IPS-15b (cell line): Measurements from ENCODE around the gene APOC3.

ENCODE experiments used
- H3K27me3 ChIP-seq: one replicate; pipeline ENCODE4 v1.6.1; 2013; ENCODE audit warnings: low read length; ENCODE audit not compliant: control insufficient read depth, insufficient read depth
- H3K36me3 ChIP-seq: one replicate; pipeline ENCODE4 v1.6.1; 2013; ENCODE audit warnings: low read length; ENCODE audit not compliant: control insufficient read depth, insufficient read depth
- H3K4me1 ChIP-seq: one replicate; pipeline ENCODE4 v1.6.1; 2013; ENCODE audit warnings: mild to moderate bottlenecking, low read length; ENCODE audit not compliant: control insufficient read depth, insufficient read depth
- H3K4me3 ChIP-seq: one replicate; pipeline ENCODE4 v1.5.1; 2013; ENCODE audit warnings: low read depth, low read length
- H3K9ac ChIP-seq: one replicate; pipeline ENCODE4 v1.6.1; 2013; ENCODE audit warnings: low read depth, mild to moderate bottlenecking, low read length
- H3K9me3 ChIP-seq: one replicate; pipeline ENCODE4 v1.6.1; 2013; ENCODE audit warnings: mild to moderate bottlenecking, low read length; ENCODE audit not compliant: control insufficient read depth, insufficient read depth

The APOC3 gene

DNA sequence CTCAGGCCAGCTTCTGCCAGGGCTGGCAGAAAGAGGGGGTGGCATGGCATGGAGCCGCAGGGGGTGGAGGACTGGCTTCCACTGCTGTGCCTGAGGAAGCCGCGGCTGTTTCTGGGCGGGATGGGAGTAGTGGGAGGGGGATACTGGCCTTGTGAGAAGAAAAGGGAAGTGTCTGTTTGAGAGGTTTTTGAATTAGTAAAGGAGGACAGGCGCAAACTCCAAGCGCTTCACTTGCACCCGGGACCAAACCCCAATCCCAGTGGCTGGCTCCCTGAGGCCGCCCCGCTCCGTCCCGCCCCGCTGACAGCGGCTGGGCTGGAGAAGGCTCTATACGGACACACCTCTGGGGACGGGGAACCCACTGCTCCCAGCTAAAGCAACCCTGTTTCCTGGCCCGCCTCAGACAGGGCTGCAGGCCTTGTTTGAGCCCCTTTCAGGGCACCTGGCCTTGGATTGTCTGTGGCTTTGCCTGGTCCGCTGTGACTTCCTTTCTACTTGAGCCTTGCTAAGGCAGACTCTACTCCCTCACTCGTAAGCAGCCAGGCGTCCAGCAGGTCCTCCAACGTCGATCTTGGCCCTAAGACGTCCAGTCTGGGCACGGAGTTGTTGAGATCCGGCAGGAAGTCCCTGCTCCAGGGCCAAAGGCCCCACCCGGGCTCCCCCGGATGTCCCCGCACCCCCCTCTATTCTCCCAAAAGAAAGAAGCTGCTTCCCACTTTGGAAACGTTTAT, 5.5 kb downstream of the APOC3 start:
- no peaks in the 10 kb centered on the region for H3K36me3 ChIP-seq
- H3K9ac ChIP-seq: no peak overlapping the region
- H3K4me1 ChIP-seq: peaks cover 2% of the 10 kb centered on the region
- no peaks in the 10 kb centered on the region for H3K27me3 ChIP-seq
- peak overlapping the region; percentile 53 for H3K4me3 ChIP-seq
- no peaks in the 10 kb centered on the region for H3K9me3 ChIP-seq

DNA sequence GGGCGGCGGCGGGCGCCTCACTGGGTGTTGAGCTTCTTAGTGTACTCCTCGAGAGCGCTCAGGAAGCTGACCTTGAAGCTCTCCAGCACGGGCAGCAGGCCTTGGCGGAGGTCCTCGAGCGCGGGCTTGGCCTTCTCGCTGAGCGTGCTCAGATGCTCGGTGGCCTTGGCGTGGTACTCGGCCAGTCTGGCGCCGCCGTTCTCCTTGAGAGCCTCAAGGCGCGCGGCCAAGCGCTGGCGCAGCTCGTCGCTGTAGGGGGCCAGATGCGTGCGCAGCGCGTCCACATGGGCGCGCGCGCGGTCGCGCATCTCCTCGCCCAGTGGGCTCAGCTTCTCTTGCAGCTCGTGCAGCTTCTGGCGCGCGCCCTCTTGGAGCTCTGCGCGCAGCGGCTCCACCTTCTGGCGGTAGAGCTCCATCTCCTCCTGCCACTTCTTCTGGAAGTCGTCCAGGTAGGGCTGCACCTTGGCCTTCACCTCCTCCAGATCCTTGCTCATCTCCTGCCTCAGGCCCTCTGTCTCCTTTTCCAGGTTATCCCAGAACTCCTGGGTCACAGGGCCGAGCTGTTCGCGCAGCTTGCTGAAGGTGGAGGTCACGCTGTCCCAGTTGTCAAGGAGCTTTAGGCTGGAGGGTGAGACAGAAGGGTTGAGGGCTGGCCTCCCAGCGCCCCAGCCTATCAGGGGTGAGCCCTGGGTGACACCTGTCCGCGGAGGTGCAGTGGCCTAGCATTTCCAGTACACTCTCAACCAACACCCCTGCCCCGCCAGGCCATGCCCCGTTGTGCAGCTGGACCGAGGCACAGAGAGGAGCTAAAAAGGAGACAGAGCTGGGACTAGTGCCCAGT, 6.3 kb downstream of the APOC3 start:
- no peaks in the 10 kb centered on the region for H3K9me3 ChIP-seq
- H3K36me3 ChIP-seq: no peaks in the 10 kb centered on the region
- no peaks in the 10 kb centered on the region for H3K27me3 ChIP-seq
- no peak overlapping the region for H3K9ac ChIP-seq
- H3K4me1 ChIP-seq: peaks cover 2% of the 10 kb centered on the region
- peak overlapping the region; percentile 53 for H3K4me3 ChIP-seq

DNA sequence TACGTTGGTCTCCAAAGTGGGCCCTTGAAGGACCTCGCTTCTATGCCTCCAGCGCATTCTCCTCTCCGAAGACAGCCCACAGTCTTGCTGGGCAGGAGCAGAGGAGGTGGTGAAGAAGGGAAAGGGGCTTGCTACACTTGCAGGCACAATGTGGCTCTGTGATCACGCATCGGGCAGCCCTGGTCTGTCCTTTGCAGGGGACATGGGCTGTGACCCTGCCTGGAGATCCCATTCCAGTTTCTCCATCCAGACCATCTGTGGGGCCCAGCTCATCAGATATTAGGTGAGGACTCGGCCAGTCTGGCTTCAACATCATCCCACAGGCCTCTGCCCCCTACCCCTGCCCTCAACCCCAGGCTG, 6.9 kb downstream of the APOC3 start:
- Histone ChIP-seq H3K9ac (no peak overlapping the region), H3K36me3 (no peaks in the 10 kb centered on the region), H3K4me1 (peaks cover 2% of the 10 kb centered on the region), H3K27me3 (no peaks in the 10 kb centered on the region), H3K9me3 (no peaks in the 10 kb centered on the region), H3K4me3 (no peak overlapping the region)

DNA sequence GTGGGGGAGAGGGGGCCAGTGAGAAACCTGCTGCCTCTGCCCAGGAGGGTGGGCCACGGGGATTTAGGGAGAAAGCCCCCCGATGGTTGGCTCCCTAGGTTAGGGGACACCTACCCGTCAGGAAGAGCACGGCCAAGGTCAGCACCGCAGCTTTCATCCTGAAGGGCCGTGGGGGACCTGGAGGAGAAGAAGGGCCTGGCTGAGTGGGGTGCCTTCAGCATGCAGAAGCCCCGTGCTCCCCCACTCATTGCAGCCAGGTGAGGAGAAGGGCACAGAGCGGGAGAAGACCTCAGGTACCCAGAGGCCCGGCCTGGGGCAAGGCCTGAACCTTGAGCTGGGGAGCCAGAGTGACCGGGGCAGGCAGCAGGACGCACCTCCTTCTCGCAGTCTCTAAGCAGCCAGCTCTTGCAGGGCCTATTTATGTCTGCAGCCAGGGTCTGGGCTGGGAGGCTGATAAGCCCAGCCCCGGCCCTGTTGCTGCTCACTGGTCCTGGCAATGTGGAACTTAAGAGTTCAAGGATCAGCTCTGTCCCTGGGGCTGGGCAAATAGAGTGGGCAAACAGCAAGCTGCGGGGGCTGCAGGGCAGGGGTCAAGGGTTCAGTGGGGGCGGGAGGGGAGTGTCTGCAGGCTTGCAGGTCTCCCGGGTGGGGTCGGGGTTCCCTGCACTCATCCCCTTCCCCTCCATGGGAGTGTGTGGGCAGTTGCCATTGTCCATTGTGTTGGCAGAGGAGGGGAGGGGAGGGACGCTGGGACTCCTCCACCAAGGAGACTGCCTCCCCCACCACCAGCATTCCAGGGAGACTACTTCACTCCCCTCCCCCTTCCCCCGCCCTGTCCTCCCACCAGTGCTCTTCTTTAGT, 7.8 kb downstream of the APOC3 start, which contains the start of gene APOA1:
Gene APOA1, minus strand, starts transcription at position 392 of the 861 bp plus-strand sequence. Its CDS starts 235 bp downstream, at position 157.
- Histone ChIP-seq H3K36me3 (no peaks in the 10 kb centered on the region), H3K9ac (no peak within 1 kb of the TSS), H3K4me3 (no peak within 1 kb of the TSS), H3K9me3 (no peaks in the 10 kb centered on the region), H3K4me1 (peaks cover 2% of the 10 kb centered on the region), H3K27me3 (no peaks in the 10 kb centered on the region)

DNA sequence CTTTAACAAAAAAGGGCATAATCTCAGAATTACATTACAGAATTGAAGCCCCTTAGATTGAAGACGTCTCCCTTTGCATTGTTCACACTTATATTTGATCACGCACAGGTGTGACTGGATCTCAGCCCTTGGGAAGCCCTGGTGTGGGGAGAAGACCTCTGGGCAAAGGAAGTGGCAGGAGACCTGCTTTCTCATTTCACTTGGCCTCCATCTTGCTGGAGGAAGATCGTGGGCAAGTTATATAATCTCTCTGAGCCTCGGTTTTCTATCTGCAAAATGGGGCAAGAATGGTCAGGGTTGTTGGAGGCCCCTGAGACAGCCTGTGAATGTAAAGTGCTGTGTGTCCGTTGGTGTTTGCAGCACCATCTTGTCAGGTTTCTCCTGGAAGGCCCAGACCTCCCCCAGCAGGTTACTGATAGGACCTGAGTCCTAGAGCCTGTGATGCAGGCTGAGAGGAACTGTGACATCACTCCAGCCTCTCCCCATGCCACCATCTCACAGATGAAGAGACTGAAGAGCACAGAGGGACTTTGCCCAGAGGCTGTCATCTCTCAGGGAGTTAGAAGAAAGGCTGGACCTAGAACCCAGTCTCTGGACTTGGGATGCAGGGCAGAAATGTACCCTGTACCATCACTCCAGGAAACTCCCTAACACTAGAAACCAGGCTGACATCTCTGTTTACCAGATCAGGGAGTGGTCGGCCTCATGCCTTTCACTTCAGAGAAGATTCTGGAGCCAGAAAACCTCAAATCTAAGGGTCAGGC, 8.8 kb downstream of the APOC3 start:
- Histone ChIP-seq H3K27me3 (no peaks in the 10 kb centered on the region), H3K9me3 (no peaks in the 10 kb centered on the region), H3K4me3 (no peak overlapping the region), H3K36me3 (no peaks in the 10 kb centered on the region), H3K4me1 (peaks cover 2% of the 10 kb centered on the region), H3K9ac (no peak overlapping the region)

DNA sequence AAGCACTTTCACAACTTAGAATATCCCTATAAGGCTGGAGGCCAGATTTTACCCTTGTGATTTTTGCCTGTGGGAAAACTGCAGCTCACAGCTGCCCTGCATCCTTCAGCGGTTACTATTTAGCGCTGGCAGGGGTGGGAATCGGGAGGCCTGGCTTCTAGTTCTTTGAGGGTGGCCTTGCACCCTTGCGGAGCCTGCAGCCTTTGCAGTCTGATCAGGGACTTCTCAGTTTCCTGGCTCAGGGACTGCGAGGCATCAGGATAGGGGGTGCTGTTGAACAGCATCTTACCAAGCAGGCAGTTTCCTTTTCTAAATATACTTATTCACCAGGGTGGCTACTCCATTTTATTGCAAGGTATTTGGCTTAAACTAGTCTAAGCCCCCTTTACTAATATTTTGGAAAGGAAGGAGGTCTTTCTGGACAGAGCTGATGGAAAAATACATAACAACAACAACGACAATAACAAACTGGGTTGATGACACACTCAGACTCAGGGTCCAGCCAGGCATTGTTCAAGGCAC, 10.6 kb downstream of the APOC3 start:
- no peaks in the 10 kb centered on the region for H3K9me3 ChIP-seq
- H3K4me3 ChIP-seq: no peak overlapping the region
- peaks cover 7% of the 10 kb centered on the region for H3K36me3 ChIP-seq
- no peak overlapping the region for H3K9ac ChIP-seq
- H3K4me1 ChIP-seq: no peaks in the 10 kb centered on the region
- no peaks in the 10 kb centered on the region for H3K27me3 ChIP-seq

DNA sequence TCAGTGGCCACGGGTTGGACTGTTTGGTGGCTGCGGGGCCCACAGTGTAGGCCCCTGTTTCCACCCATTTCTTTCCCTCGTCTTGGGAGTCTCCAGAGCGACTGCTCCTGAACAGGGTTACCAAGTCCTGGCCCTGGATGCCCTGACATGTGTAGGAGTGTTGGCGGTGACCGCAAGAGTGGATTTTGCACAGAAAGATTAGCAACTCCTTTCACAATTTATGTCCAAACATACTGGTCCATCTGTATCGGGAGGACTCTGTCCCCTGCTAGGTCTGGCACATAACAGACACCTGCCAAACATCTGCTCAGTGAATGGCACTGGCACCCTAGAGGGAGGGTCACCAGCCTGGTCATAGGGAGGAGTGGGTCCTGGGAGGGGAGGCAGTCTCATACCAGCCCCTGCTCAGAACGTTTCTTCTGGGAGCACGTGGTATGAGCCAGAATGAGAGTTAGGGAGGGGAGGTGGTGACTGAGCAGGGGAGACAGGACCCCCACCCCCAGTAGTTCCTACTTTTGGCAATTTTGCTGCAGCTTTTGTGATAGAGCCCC, 11.1 kb downstream of the APOC3 start:
- H3K9me3 ChIP-seq: no peaks in the 10 kb centered on the region
- H3K4me1 ChIP-seq: no peaks in the 10 kb centered on the region
- no peak overlapping the region for H3K4me3 ChIP-seq
- peaks cover 9% of the 10 kb centered on the region for H3K36me3 ChIP-seq
- no peaks in the 10 kb centered on the region for H3K27me3 ChIP-seq
- H3K9ac ChIP-seq: no peak overlapping the region

DNA sequence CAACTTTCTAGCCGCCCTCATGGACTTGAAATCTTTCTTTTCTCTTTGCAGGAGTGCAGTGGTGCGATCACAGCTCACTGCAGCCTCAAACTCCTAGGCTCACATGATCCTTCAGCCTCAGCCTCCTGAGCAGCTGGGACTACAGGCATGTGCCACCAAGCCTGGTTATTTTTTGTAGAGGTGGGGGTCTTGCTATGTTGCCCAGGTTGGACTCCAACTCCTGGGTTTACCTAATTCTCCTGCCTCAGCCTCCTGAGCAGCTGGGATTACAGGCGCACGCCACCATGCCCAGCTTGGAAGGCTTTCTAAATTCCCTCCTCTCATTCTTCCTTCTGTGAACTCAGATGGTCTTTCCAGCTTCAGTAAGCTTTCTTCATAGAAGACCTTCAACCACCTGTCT, 12.4 kb downstream of the APOC3 start:
- Histone ChIP-seq H3K4me3 (no peak overlapping the region), H3K27me3 (no peaks in the 10 kb centered on the region), H3K36me3 (peaks cover 22% of the 10 kb centered on the region), H3K4me1 (no peaks in the 10 kb centered on the region), H3K9me3 (no peaks in the 10 kb centered on the region), H3K9ac (no peak overlapping the region)

DNA sequence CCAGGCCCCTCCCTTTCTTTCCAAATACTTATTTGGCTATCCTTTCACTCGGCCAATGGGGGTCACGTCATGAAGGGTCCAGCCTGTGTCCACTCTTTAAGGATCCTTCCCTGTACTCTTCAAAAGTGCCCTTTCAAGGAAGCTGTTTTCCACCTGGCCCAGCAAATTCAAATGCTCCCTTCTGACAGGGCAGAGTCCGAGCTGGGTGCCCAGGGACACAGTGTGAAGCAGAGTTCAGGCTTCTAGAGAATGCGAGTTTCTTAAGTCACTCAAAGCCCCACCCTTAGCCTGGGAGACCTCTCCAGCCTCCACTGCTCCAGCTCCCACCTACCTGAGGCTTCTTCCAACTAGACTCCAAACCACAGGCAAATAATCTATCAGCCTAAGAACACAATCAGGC, 13.2 kb downstream of the APOC3 start:
- H3K4me3 ChIP-seq: no peak overlapping the region
- no peak overlapping the region for H3K9ac ChIP-seq
- no peaks in the 10 kb centered on the region for H3K4me1 ChIP-seq
- H3K9me3 ChIP-seq: no peaks in the 10 kb centered on the region
- H3K27me3 ChIP-seq: no peaks in the 10 kb centered on the region
- peaks cover 30% of the 10 kb centered on the region for H3K36me3 ChIP-seq

DNA sequence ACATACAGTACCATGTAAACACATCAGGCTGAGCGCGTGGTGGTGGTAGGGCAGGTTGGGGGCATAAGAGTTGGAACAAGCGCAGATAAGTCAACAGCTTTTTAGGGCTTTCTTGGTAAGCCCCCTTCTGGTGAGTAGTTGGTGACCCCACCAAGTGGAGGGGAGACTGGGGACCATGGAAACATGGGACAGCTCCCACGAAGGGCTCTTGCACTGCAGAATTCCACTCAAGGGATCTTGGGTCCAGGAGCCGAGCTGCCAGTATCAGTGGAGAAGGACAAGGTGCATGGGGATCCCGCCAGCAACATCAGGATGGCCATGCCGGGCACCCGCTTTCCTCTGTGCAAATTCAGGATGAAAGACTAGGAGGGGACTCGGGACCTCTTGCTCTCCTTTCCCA, 14.0 kb downstream of the APOC3 start:
- H3K9ac ChIP-seq: no peak overlapping the region
- H3K4me1 ChIP-seq: no peaks in the 10 kb centered on the region
- peaks cover 30% of the 10 kb centered on the region for H3K36me3 ChIP-seq
- no peak overlapping the region for H3K4me3 ChIP-seq
- H3K9me3 ChIP-seq: no peaks in the 10 kb centered on the region
- no peaks in the 10 kb centered on the region for H3K27me3 ChIP-seq
